SU-DHL-6 (cell line): ENCODE data around the gene CCT2.

Experiments
- EZH2phosphoT487 ChIP-seq: fragments of 200-600 bp; sonication (generic), shearing (Covaris generic); conservative IDR thresholded peaks from 2 replicates; pipeline ENCODE4 v1.6.1; 2018; ENCODE audit warnings: mild to moderate bottlenecking, antibody characterized with exemption, low read length, moderate library complexity, mixed read lengths
- TF ChIP-seq, protein P1 (sequence below): fragments of 200-600 bp; sonication (generic); IDR thresholded peaks from one replicate; pipeline ENCODE4 v1.5.1; 2017; ENCODE audit warnings: antibody characterized with exemption, mild to moderate bottlenecking, low read length, moderate library complexity; ENCODE audit not compliant: insufficient read depth, poor library complexity, severe bottlenecking

- TF ChIP-seq, protein P1, sequence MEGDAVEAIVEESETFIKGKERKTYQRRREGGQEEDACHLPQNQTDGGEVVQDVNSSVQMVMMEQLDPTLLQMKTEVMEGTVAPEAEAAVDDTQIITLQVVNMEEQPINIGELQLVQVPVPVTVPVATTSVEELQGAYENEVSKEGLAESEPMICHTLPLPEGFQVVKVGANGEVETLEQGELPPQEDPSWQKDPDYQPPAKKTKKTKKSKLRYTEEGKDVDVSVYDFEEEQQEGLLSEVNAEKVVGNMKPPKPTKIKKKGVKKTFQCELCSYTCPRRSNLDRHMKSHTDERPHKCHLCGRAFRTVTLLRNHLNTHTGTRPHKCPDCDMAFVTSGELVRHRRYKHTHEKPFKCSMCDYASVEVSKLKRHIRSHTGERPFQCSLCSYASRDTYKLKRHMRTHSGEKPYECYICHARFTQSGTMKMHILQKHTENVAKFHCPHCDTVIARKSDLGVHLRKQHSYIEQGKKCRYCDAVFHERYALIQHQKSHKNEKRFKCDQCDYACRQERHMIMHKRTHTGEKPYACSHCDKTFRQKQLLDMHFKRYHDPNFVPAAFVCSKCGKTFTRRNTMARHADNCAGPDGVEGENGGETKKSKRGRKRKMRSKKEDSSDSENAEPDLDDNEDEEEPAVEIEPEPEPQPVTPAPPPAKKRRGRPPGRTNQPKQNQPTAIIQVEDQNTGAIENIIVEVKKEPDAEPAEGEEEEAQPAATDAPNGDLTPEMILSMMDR, result no peak
- TF ChIP-seq EZH2phosphoT487, result no peak
Measured at GRCh38 chr12:69619050-69619449, 33.8 kb downstream of the CCT2 start.
